KMS-11 (cell line): ENCODE results near the gene FBXO31.

Experiments
- H2AFZ ChIP-seq: fragments of 200-600 bp; sonication (generic); 2 replicates; pipeline ENCODE4 v1.6.1; 2016; ENCODE audit warnings: antibody characterized with exemption, mixed run types, low read depth
- H3K27ac ChIP-seq: fragments of 200-600 bp; sonication (generic); 2 replicates; pipeline ENCODE4 v1.6.1; 2016; ENCODE audit warnings: mild to moderate bottlenecking, mixed run types
- H3K27me3 ChIP-seq: fragments of 200-600 bp; sonication (generic); 2 replicates; pipeline ENCODE4 v1.6.1; 2017; ENCODE audit warnings: mild to moderate bottlenecking, low read depth, mixed run types, moderate library complexity; ENCODE audit not compliant: insufficient read depth
- H3K36me3 ChIP-seq: fragments of 200-600 bp; sonication (generic); 2 replicates; pipeline ENCODE4 v1.6.1; 2017; ENCODE audit warnings: mild to moderate bottlenecking, mixed run types; ENCODE audit not compliant: insufficient read depth
- H3K4me1 ChIP-seq: fragments of 200-600 bp; sonication (generic); 2 replicates; pipeline ENCODE4 v1.6.1; 2016; ENCODE audit warnings: mild to moderate bottlenecking, low read depth, mixed run types; ENCODE audit not compliant: poor library complexity, severe bottlenecking
- H3K4me2 ChIP-seq: fragments of 200-600 bp; sonication (generic); 2 replicates; pipeline ENCODE4 v1.7.0; 2016; ENCODE audit warnings: mild to moderate bottlenecking, mixed run types
- H3K4me3 ChIP-seq: fragments of 200-600 bp; sonication (generic); IDR thresholded peaks from 2 replicates; pipeline ENCODE4 v1.6.1; 2017; ENCODE audit warnings: low read depth, low read length, mixed read lengths; ENCODE audit not compliant: insufficient read depth
- H3K79me2 ChIP-seq: fragments of 200-600 bp; sonication (generic); 2 replicates; pipeline ENCODE4 v1.6.1; 2016; ENCODE audit warnings: low read depth, mixed run types; ENCODE audit not compliant: insufficient read depth
- H3K9ac ChIP-seq: fragments of 200-600 bp; sonication (generic); 2 replicates; pipeline ENCODE4 v1.6.1; 2016; ENCODE audit warnings: mild to moderate bottlenecking, mixed run types
- H4K20me1 ChIP-seq: fragments of 200-600 bp; sonication (generic); 2 replicates; pipeline ENCODE4 v1.6.1; 2016; ENCODE audit warnings: mild to moderate bottlenecking, mixed run types; ENCODE audit not compliant: insufficient read depth
- TF ChIP-seq, protein P1 (sequence below): fragments of 200-600 bp; sonication (generic); conservative IDR thresholded peaks from 2 replicates; pipeline ENCODE4 v1.6.1; 2017; ENCODE audit warnings: low read depth, mild to moderate bottlenecking, antibody characterized with exemption, low read length, moderate library complexity, mixed read lengths

Gene FBXO31

GRCh38 chr16:87316923-87317749 is 66.4 kb downstream of the FBXO31 start, which contains the start of gene C16orf95:
TSS of gene C16orf95 (minus strand) at chr16:87317392. CDS start at chr16:87317242, 150 bp downstream.
- H3K27ac ChIP-seq = peak within 1 kb of the TSS; percentile 84
- peak within 1 kb of the TSS; percentile 84 for H3K4me2 ChIP-seq
- H3K4me3 ChIP-seq = no peak within 1 kb of the TSS
- no peaks in the 10 kb centered on the region for H3K27me3 ChIP-seq
- H2AFZ ChIP-seq = peak within 1 kb of the TSS; percentile 96
- H3K4me1 ChIP-seq = peaks cover 14% of the 10 kb centered on the region
- TF ChIP-seq, protein P1, sequence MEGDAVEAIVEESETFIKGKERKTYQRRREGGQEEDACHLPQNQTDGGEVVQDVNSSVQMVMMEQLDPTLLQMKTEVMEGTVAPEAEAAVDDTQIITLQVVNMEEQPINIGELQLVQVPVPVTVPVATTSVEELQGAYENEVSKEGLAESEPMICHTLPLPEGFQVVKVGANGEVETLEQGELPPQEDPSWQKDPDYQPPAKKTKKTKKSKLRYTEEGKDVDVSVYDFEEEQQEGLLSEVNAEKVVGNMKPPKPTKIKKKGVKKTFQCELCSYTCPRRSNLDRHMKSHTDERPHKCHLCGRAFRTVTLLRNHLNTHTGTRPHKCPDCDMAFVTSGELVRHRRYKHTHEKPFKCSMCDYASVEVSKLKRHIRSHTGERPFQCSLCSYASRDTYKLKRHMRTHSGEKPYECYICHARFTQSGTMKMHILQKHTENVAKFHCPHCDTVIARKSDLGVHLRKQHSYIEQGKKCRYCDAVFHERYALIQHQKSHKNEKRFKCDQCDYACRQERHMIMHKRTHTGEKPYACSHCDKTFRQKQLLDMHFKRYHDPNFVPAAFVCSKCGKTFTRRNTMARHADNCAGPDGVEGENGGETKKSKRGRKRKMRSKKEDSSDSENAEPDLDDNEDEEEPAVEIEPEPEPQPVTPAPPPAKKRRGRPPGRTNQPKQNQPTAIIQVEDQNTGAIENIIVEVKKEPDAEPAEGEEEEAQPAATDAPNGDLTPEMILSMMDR = peak; percentile 40; the same call in 1 of the 2 replicates
- H3K79me2 ChIP-seq = peaks cover 18% of the 10 kb centered on the region
- H4K20me1 ChIP-seq = no peaks in the 10 kb centered on the region
- peak within 1 kb of the TSS; percentile 93 for H3K9ac ChIP-seq
- H3K36me3 ChIP-seq = no peaks in the 10 kb centered on the region

GRCh38 chr16:87316450-87316922 is 67.1 kb downstream of the FBXO31 start:
- Histone ChIP-seq H3K27me3 (no peaks in the 10 kb centered on the region), H3K4me1 (peaks cover 13% of the 10 kb centered on the region), H3K4me2 (peak overlapping the region; percentile 23; the same call in 1 of the 2 replicates), H2AFZ (peak overlapping the region; percentile 96), H3K27ac (peak overlapping the region; percentile 84), H3K79me2 (peaks cover 18% of the 10 kb centered on the region), H4K20me1 (no peaks in the 10 kb centered on the region), H3K9ac (peak overlapping the region; percentile 93; the same call in 1 of the 2 replicates), H3K4me3 (no peak overlapping the region), H3K36me3 (no peaks in the 10 kb centered on the region)
- TF ChIP-seq, protein P1 = no peak

DNA sequence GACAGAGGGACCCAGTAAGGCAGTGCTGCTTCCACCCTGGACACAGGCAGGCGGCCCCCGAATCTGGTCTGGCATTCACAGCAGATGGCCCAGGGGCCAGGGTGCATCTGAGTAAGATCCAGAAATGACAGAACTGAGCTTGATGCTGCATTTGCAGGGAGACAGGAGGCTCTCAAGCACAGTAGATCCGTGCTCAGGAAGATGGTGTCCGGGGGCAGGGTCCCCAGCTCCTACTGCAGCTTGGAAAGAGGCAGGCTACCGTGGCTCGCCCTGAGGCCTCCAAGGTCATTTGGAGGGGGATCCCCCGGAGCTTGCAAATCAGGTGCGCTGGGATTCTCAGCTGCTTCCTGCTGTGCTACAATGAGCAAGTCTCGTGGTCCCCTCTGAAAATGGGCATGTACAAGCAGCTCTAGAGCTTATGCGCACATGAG is 68.6 kb downstream of the FBXO31 start:
- no peaks in the 10 kb centered on the region for H3K36me3 ChIP-seq
- no peak overlapping the region for H3K4me2 ChIP-seq
- H3K9ac ChIP-seq = no peak overlapping the region
- no peaks in the 10 kb centered on the region for H4K20me1 ChIP-seq
- peaks cover 18% of the 10 kb centered on the region for H3K79me2 ChIP-seq
- H2AFZ ChIP-seq = no peak overlapping the region
- no peaks in the 10 kb centered on the region for H3K27me3 ChIP-seq
- no peak overlapping the region for H3K4me3 ChIP-seq
- H3K27ac ChIP-seq = no peak overlapping the region
- H3K4me1 ChIP-seq = peaks cover 9% of the 10 kb centered on the region
- TF ChIP-seq, protein P1 = no peak

GRCh38 chr16:87312008-87312407 is 71.6 kb downstream of the FBXO31 start:
- Histone ChIP-seq H3K79me2 (no peaks in the 10 kb centered on the region), H4K20me1 (no peaks in the 10 kb centered on the region), H3K4me2 (no peak overlapping the region), H3K27ac (no peak overlapping the region), H2AFZ (no peak overlapping the region), H3K36me3 (no peaks in the 10 kb centered on the region), H3K4me1 (no peaks in the 10 kb centered on the region), H3K4me3 (no peak overlapping the region), H3K27me3 (no peaks in the 10 kb centered on the region), H3K9ac (no peak overlapping the region)
- TF ChIP-seq, protein P1 = no peak
